Ovary (tissue), 9 donors: Measurements from ENCODE around the gene FAM53A. TPM values are rescaled to one million over a fixed set of nuclear protein-coding genes. Genes with fewer than 3 reads are reported as not detected.
"Not testable (repeated sequence)": the region's sequence is repeated elsewhere in the genome, so short reads cannot be mapped to it uniquely, and the experiment has no call there.

Experiments
- DNase-seq, 5 donors: peaks; one replicate each; pipeline ENCODE4 v3.0.0-alpha.2; 2019 to 2020
- H3K27ac ChIP-seq, 2 donors: fragments of 200-600 bp; one replicate each; pipeline versions ENCODE4 v1.5.1 to v1.8.0; 2019 to 2022
- H3K27me3 ChIP-seq: fragments of 200-600 bp; one replicate; pipeline ENCODE4 v1.8.0; 2022
- H3K36me3 ChIP-seq: fragments of 200-600 bp; sonication (generic); one replicate; pipeline ENCODE4 v1.5.1; 2019
- H3K4me1 ChIP-seq: one replicate; pipeline ENCODE4 v1.8.1; 2013; ENCODE audit warnings: mild to moderate bottlenecking, moderate library complexity; ENCODE audit not compliant: insufficient read depth
- H3K4me3 ChIP-seq: fragments of 200-600 bp; sonication (generic); one replicate; pipeline ENCODE4 v1.5.1; 2017
- H3K9me3 ChIP-seq, 2 donors: fragments of 200-600 bp in 1 of 2; sonication (generic) in 1 of 2; one replicate each; pipeline versions ENCODE4 v1.5.1 to v1.8.1; 2013 to 2019; ENCODE audit warnings: mild to moderate bottlenecking in 1 of 2, moderate library complexity in 1 of 2
- CTCF ChIP-seq, 3 donors: fragments of 450-650 bp in 2 of 3; fragments of 200-600 bp in 1 of 3; IDR thresholded peaks; one replicate each; pipeline versions ENCODE4 v1.5.1 to v1.8.0; 2016 to 2022; ENCODE audit warnings: antibody characterized with exemption in 3 of 3, mild to moderate bottlenecking in 1 of 3
- EP300 ChIP-seq: sonication (generic); formaldehyde crosslinking; IDR thresholded peaks from one replicate; pipeline ENCODE4 v1.6.1; 2017; ENCODE audit warnings: antibody characterized with exemption
- POLR2A ChIP-seq: fragments of 450-650 bp; IDR thresholded peaks from one replicate; pipeline ENCODE4 v1.6.1; 2017; ENCODE audit warnings: antibody characterized with exemption, mild to moderate bottlenecking, moderate library complexity
- WGBS, 3 donors: extraction: QIAGEN DNeasy Blood & Tissue Kit in 1 of 3; methylation state at CpG; one replicate each; pipeline versions ENCODE4 v1.1.5 to v1.1.7; 2013 to 2017; 5-methylcytosine and 5-hydroxymethylcytosine counted together
- intact Hi-C, 4 donors: fragments of 100-400 bp; cut with DNase I; formaldehyde crosslinking; loops; one replicate each; pipeline versions ENCODE4 v1.11.0 to v1.15.1; 2022 to 2023
- polyA plus RNA-seq, 2 donors: library from polyadenylated mRNA; stranded (reverse); fragments of 200-250 nt in 1 of 2; fragments of 350-450 nt in 1 of 2; fragmentation: Illumina TruSeq in 1 of 2; extraction: RNeasy Lipid Tissue Mini Kit (QIAGEN cat#74804) in 1 of 2; gene quantifications; one replicate each; pipeline ENCODE4 v1.2.3, GENCODE V29; 2013 to 2014
- total RNA-seq, 7 donors: library from RNA; depleted of rRNA in 2 of 7; stranded (reverse); fragments of >200 nt in 2 of 7; fragmentation: NEBNext Ultra II Directional in 3 of 7; extraction: Animal tissue kit (Norgen Biotek cat#: 25700) in 3 of 7; gene quantifications; one replicate each; pipeline versions ENCODE4 v1.1.0 to v1.2.4, GENCODE V29; 2016 to 2023
- donor health status: DM: no; HTN: no; CAD: no; lungs with moderate emphysema.
- donor health status: DM: no; HTN: no; CAD: no.
- donor health status: Bipolar disorder and iron deficiency.
- donor health status: DM: yes; HTN: yes; CAD: no.
- donor health status: DM: no; HTN: no; CAD: no.
- donor health status: DM: yes; HTN: yes; CAD: no.

Gene FAM53A
- total and polyA plus RNA-seq, 9 donors: 0.32 to 5.1 (median 2.4) TPM

GRCh38 chr4:1673671-1674070 is 10.4 kb downstream of the FAM53A start:
- no peaks in the 10 kb centered on the region for H3K27me3 ChIP-seq
- intact Hi-C loops: no loop called here
- H3K4me3 ChIP-seq: no peak overlapping the region
- H3K36me3 ChIP-seq: no peaks in the 10 kb centered on the region
- WGBS, 3 donors: 84 to 87% (median 86%) methylated on average over 20 of the region's 20 CpGs
- no peak overlapping the region for H3K27ac ChIP-seq
- no peak for DNase-seq
- peaks cover 4% of the 10 kb centered on the region for H3K4me1 ChIP-seq
- H3K9me3 ChIP-seq: no peaks in the 10 kb centered on the region
- TF ChIP-seq POLR2A (no peak), CTCF (IDR thresholded peaks at IDR 0.05) (no peak), EP300 (no peak)

DNA sequence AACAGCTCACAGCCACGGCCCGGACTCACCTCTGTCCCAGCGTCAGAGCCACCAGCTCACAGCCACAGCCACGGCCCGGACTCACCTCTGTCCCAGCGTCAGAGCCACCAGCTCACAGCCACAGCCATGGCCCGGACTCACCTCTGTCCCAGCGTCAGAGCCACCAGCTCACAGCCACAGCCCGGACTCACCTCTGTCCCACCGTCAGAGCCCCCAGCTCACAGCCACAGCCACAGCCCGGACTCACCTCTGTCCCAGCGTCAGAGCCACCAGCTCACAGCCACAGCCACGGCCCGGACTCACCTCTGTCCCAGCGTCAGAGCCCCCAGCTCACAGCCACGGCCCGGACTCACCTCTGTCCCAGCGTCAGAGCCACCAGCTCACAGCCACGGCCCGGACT is 13.1 kb downstream of the FAM53A start:
- 92 to 94% (median 93%) methylated on average over 18 to 20 of the region's 20 CpGs for WGBS, 3 donors
- H3K27ac ChIP-seq, intact Hi-C loops, H3K4me3 ChIP-seq, H3K27me3 ChIP-seq, H3K4me1 ChIP-seq, DNase-seq, H3K9me3 ChIP-seq, H3K36me3 ChIP-seq: not testable (repeated sequence)

DNA sequence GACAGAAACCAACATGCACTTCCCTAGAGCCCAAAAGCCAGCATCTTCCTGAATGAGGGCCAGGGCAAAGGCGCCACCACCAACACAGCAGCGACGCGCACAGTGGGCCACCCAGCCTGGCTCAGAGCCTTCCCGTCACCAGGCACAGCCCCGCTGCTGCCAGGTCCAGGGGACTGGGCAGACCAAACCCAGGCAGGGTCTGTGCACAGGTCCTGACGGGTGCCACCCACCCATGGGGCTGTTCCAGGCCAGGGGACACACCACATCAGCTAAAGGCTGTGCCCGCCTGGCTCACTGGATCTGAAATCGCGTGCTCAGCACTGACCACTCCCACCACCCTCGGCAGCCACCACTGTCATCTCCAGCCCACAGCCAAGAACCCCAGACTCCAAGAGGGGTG is 13.8 kb downstream of the FAM53A start:
- Histone ChIP-seq H3K27ac (no peak overlapping the region), H3K4me1 (peaks cover 8% of the 10 kb centered on the region), H3K36me3 (no peaks in the 10 kb centered on the region), H3K4me3 (no peak overlapping the region), H3K9me3 (no peaks in the 10 kb centered on the region), H3K27me3 (no peaks in the 10 kb centered on the region)
- intact Hi-C loops: no loop called here
- no peak for DNase-seq
- 91 to 94% (median 94%) methylated on average over 11 of the region's 11 CpGs for WGBS, 3 donors
- TF ChIP-seq EP300: no peak
- no peak for TF ChIP-seq CTCF (IDR thresholded peaks at IDR 0.05)
- no peak for TF ChIP-seq POLR2A

DNA sequence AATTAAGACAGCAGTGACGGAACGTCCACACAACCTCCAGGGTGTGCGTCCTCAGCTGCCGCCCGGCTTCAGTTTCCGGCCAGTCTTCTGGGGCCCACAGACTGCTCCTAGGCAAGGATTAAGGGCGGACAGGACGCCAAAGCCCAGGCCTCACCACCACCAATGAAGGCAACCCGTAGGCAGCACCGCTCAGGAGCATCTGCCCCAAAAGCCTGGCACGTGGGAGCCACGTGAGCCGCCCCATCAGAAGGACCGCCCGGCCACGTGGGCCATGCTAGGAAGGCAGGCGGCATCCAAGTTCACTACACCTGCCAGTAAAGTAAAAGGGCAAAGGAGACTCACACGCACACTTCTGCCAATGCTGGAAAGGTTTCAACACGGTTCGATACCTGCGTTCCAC is 14.3 kb downstream of the FAM53A start:
- Histone ChIP-seq H3K36me3 (no peaks in the 10 kb centered on the region), H3K4me3 (no peak overlapping the region), H3K9me3 (no peaks in the 10 kb centered on the region), H3K27ac (no peak overlapping the region), H3K27me3 (no peaks in the 10 kb centered on the region), H3K4me1 (peaks cover 8% of the 10 kb centered on the region)
- no peak for DNase-seq
- TF ChIP-seq EP300 (no peak), CTCF (IDR thresholded peaks at IDR 0.05) (no peak), POLR2A (no peak)
- WGBS, 3 donors: 95 to 97% (median 97%) methylated on average over 21 of the region's 21 CpGs
- intact Hi-C loops: no loop called here

DNA sequence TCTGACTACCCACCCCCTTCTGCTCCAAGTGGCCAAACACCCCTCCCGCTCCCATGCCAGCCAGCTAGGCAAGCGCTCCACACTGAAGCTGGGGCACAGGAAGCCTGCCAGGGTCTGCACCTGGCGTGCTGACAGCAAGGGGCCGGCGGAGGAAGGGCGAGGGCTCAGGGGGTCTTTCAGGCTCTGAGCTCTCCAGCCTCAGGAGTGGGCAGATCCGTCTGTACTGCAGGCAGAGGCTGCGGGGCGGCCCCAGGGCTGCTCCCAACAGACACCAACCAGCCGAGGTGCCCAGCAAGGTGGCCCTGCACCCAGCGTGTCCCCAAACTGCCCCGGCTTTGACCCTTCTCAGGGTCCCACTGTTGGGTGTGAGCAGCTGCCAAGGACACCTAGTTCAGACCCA is 14.8 kb downstream of the FAM53A start:
- H3K4me1 ChIP-seq: peaks cover 8% of the 10 kb centered on the region
- peak in 1 of 5 donors; percentile 17 for DNase-seq
- intact Hi-C loops: no loop called here
- no peaks in the 10 kb centered on the region for H3K36me3 ChIP-seq
- no peak for TF ChIP-seq EP300
- TF ChIP-seq CTCF (IDR thresholded peaks at IDR 0.05): no peak
- no peak for TF ChIP-seq POLR2A
- H3K27me3 ChIP-seq: no peaks in the 10 kb centered on the region
- WGBS, 3 donors: 84 to 89% (median 85%) methylated on average over 12 of the region's 12 CpGs
- H3K4me3 ChIP-seq: no peak overlapping the region
- H3K27ac ChIP-seq: no peak overlapping the region
- no peaks in the 10 kb centered on the region for H3K9me3 ChIP-seq
